Colon (tissue), 2 donors: ENCODE measurements around the gene ZBTB7C.

Experiments
- FAIRE-seq: peaks from 2 replicates; lab custom pipeline; 2012; peaks lifted over from hg19 to GRCh38; lab: Jason Lieb, UNC
- donor health status: control.
- donor health status: control.

Gene ZBTB7C

DNA sequence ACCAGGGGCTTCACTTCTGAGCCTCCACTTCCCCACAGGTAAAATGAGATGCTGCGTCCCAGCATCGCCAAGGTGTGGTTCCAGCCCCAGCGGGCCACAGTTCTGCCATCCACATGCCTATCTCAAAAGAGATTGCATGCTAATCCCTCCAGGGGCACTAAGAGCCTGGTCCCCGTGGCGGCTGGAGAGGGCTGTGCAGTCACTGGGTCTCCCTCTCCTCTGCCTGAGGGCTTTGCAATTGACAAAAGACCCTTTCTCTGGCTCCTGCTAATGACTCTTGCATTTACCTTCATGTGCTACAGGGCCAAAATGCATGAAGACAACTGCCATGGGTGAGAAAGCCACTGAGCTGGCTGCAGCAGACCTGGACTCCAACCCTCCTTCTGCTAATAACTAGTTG lies 18.5 kb downstream of the ZBTB7C start:
- no peak for FAIRE-seq

DNA sequence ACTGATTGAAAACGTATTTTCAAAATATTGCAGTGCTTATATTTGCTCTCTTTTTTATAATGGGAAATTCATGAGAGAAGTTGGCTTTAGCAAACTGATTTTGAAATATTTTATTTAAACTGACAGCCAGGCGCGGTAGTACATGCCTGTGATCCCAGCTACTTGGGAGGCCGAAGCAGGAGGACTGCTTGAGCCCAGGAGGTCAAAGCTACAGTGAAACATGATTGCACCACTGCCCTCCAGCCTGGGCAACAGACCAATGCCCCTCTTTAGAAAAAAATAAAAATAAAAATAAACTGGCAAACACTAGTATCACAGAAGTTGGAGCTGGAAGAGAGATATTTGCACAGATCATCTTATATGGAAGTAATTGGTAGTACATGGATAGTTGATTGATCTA lies 20.7 kb downstream of the ZBTB7C start:
- no peak for FAIRE-seq

DNA sequence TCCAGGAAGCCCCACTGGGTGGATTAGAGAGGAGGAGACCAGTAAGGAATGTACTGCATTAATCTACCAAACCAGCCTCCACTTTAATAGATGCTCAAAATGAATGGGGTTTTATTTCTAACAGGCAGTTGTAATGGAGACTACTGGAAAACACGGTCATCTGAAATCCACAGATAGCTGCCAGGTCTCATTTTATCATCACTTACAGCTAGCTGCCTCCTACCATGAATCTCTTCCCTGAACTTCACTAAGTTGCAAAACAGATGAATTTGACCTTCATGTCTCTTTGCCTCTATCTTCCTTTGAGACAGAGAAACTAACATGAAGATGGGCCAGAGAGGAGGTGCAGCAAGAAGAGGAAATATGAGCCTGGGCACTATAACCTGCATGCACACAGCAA lies 21.9 kb downstream of the ZBTB7C start:
- no peak for FAIRE-seq

DNA sequence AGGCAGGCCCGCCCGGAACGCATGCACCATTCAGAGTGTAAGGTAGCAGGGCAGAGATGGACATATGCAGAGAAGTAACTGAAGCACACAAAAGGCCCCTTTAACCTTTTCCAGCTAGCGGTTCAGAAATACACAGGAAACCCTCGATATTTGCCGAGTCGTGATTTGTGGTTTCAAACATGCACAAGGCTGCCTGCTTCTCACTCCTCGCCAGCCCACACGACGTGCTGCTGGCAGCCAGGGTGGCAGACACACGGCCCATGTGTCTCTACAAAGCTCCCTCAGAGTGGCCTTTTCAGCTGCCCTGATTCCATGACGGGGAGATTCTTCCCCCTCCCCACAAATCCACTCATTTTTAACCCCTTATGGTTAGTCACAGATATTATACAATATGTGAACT lies 23.6 kb downstream of the ZBTB7C start:
- no peak for FAIRE-seq

DNA sequence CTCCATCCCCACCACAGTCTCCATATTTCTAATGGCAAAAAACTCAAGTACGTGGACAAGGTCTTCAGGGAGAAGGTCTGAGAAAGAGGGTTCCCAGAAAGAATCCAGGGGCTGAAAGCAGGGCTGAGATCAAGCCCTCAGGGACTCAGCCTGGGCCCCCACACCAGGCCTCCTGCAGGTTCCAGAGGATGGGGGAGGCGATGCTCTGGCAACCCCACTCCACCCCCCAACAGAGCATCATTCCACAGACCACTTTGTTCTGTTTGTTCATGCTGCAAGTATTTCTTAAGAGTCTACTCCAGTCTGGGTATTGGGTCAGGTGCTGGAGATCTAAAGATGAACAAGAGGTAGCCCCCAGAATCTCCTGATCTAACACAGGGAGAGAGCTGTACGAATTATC lies 32.2 kb downstream of the ZBTB7C start:
- no peak for FAIRE-seq

DNA sequence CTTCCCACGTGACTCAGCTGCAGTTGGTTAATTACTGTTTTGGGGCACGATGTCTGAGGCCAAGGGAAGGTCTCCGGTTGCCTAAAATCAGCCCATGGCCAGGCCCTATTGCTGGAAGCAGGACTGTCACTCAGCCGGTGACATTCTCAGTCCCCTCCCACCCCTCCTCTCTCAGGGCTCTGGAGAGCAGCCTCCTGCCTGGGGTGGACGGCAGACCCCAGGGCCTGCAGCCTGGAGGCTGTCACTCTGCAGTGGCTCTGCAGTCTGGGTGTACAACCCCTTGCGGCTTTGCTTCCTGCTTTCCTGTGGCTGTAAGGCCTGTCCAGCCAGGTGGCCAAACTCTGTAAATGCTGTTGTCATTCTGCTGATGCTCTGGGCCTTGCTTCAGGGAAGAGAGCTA lies 32.8 kb downstream of the ZBTB7C start:
- no peak for FAIRE-seq

DNA sequence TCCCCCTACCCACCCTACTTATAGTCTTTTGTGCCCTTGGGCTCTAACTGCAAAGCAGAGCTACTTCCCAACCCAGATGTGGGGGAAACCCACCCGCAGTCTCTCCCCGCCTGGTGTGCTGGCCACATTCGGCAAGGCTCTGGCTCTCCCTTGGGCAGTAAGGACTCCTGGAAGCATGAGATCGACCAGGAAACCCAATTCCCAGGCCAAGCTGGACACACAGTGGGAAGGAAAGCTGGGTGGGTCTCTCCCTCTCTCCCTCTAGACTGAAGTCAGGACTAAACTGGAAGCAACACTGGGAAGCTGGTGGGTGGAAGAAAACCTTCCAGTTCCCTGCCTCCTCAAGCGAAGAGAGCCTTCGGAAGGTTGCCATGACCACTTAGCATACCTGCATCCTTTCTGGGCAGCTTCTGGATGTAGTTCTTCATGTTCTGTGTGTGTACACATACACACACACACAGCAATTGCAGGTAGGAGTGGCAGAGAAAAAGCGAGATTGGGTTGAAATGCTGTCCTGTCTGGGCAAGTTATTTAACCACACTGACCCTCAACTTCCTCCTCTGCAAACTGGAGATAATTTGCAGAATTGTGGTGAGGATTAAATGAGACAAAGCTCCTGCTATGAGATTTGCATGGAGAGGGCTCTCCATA lies 33.9 kb downstream of the ZBTB7C start:
- FAIRE-seq = no peak

DNA sequence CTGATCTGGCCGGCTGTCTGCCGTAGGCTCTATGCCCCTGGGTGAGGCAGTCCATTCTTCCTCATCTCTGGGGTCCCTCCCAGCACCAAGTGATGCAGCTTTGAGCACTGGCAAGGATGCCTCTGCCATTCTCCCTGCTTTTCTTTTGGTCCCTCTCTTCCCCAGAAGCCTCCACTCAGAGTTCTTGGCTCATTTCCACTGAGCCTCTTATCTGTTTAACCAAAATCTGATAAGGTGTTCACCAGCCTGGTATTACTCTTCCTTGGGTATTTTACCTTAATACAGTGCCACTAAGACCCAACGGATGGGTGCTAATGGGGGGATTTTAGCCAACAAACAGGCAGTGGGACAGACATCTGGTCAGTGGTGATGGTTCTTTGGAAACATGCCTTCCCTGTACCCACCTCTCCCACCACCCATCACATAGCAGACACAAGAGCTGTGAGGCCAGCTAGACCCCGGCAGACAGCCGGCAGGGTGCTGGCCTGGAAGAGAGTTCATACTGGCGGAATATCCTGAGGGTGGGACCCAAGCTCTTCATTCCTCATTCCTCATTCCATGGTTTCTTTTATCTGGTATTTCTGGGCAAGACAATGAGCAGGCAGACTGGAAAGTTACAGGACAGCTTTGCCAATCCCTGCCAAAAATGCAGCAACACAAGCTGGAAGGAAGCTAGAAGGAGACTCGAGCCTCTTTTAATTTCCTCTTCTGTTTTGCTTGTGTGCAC lies 34.6 kb downstream of the ZBTB7C start:
- FAIRE-seq = no peak

DNA sequence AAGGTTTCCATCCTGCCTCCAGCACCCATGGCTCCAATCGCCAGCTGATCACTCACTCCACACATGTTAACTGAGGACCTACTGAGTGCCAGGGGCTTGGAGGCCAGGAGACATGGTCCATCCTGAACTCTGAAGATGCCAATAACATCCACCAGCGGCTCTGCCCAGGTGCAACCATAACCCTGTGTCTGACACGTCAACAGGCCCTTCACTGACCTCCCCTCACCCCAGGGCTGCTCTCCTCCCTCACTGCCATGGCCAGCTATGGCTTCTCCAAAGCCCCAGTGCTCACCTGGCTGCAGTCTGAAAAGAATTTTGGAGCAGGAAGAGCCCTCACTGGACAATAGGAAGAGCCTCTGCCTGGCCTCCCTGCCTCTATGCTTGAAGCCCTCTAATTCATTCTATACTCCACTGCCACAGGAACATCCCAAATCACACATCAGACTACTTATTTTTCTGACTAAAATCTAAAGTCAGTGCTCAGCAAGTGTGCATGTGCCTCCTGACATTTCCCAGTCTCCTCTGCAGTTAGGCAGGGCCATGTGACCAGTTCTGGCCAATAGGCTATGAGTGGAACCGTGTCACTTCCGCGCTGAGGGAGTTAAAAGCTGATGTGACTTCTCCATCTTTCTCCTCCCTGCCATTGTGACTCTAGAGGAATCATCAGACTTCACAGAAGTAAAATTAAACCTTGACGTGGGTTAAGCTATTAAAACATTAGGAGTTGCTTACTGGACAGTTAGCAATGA lies 37.2 kb downstream of the ZBTB7C start:
- no peak for FAIRE-seq

DNA sequence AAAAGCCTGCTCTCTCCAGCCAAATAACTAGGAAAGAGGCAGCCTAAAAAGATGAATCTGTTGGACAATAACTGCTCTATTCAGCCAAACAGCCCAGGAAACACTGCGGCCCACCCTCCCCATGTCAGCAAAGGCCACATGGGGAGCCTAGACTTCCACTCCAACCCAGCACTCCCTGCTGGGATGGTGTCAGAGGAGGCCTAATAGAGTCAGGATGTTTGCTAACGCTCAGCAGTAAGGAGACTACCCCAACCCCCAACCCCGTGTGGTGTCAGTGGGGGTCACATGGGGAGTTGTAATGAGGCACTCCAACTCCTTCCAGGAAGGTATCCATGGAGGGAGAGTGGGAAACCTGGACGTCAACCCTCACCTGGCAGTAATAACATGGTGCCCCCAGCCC lies 41.6 kb downstream of the ZBTB7C start:
- FAIRE-seq = no peak

DNA sequence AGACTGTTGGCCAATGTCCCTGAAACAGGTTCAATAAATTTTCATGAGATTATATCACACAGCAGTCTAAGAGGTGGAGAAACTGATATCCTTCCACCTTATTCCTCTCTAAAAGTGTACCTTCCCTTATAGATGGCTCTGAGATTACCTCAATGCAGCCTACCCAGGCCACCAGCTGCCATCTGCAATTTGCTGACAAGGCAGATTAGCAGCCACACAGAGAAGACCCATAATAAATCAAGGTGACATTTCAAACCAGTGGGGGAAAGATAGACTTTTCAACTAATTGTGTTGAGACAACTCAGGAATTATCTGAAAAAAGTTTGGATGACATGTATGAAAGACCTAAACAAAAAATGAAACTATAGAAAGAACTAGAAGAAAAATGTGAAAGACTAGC lies 43.2 kb downstream of the ZBTB7C start:
- no peak for FAIRE-seq

DNA sequence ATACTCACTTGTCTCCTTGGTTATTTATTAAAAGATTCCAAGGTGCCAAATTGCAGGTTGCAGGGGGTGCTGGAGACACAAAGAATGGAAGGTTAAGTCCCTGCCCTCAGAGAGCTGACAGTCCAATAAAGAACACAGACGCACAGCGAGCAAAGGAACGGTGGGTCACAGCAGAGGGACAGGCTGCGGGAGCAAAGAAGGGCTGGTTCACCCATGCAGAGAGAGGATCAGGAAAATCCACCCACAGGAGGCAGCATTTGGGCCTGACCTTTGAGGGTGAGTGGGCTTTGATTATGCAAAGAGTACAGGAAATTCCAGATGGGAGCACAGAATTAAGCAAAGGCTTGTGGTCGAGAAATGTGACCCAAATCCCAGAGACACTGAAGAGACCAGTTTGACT lies 45.0 kb downstream of the ZBTB7C start:
- FAIRE-seq = no peak

DNA sequence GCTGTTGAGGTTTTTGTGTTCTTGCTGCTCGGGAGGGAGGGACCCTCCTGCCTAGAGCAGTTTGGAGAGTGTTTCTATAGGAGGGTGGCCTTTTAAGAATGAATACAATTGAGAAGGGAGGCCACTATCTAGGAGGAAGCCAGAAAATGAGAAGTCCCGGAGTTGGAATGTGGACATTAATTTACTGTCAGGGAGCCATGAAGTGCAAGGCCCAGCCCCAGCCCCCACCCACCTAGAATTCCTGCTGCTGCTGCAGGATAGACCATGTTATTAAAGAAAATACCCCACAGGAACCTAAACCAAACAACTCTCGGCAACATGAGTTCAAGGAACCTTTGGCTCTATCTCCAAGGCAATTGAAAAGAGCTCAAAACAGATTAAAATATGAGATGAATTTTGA lies 46.0 kb downstream of the ZBTB7C start:
- no peak for FAIRE-seq

DNA sequence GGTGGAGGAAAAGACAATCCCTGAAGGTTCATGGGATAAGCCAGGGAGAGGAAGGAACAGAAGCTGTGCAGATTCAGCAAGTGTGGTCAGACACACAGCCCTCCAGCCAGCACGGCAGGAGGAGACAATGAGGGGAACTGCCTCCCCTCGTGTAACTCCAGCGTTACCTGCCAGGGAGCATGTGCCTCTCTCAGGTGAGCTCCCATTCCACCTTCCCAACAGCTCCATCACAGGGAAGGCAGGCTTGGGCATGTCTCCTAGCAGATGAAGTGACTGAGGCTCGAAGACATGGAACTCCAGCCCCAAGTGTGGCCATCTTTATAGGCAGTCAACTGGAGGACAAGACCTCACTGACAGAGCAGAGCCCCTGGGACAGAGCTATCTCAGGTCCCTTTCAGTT lies 47.4 kb downstream of the ZBTB7C start:
- no peak for FAIRE-seq

DNA sequence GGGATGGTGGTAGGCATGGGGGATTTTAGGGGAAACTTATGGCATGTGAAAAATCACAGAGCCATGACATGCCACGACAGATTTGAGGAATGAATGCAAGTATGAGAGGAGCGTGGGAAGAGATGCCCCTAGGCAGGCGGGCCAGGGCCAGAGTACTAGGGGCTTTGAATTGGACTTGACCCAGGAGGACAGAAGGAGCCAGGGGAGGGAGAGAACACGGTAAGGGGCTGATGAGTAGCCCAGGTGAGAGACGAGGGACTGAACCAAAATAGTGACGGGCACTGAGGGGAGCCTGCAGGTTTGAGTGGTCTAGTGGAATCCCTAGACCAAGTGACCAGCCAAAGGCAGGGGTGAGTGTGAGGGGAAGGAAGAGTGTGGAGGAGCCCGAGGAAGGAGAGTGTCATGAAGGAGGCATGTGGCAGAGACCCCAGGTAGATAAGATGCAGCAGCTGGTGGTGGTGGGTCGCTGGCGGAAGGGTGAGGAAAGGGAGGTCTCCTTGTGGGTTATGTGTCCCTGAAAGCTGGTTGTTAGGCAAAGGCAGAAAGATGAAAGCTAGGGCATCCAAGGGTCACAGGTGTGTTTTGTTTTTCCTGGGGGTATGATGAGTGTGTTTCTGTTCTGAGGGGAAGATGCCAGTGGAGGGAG lies 48.7 kb downstream of the ZBTB7C start:
- FAIRE-seq = no peak

DNA sequence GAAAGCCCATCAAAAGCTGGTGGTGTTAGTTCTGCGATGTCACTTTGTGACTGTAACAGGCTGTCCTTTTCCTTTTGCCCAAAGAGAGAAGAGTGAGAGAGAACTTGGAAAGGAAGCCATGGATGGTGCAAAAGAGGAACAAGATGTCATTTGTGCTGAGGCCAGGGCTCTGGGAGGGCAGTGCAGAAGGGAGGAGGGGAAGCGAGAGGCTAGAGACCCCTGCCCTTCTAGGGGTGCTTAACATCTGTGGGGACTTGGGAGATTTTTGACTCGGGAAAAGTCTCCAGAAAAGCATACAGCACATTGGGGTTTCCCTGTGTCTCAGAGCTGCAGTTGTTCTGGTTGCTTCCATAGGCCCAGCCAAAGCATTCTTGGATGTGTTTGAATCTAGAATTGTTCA lies 49.6 kb downstream of the ZBTB7C start:
- FAIRE-seq = no peak

DNA sequence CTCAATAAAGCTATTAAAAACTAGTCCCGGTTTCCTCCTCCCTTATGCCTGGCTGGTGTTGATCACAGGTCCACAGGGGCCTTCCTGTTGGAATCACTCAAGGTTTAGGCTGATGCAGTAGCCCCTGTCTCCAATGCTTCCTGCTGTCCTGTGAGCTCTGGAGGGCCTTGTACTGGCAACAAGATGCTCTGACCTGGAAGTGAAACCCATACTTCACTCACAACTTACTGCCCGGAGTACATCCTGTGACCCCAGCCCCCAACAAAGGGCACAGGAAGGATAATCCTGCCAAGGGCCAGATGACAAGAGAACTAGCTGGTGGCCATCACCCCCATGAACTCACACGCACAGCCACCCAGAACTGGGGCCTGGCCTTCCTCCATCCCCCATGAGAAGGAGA lies 50.3 kb downstream of the ZBTB7C start:
- FAIRE-seq = no peak

DNA sequence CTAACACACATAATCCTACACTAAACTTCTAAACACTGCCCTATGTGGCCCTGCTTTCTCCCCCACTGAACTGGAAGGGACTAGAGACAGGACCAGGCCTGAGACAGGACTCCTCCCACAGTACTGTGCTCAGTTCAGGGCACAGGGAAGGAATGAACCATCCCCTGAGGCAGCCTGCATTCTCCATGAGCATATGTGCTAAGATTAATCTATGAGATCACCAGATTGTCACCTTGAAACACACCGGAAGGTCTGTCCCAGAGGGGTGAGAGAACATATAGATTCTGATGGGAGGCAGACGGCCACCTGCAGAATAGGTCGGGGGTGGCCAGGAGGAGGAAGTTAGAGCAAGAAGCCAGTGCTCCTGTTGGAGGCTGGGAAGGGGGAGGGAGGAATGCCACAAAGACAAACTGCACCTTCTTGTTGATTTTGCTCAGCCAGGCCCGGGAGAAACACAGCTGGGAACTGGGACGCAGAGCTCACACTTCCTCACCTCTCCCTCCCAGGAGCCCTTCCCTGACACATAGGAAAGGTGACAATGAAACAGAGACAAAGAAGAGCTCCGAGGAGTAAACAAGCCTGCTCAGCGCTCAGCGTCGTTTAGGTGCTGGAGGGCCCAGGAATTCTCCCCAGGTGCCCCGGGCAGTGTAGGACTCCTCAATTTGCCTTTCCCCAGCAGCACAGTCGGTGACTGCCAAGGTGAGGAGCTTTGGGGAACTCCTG lies 52.1 kb downstream of the ZBTB7C start:
- no peak for FAIRE-seq

DNA sequence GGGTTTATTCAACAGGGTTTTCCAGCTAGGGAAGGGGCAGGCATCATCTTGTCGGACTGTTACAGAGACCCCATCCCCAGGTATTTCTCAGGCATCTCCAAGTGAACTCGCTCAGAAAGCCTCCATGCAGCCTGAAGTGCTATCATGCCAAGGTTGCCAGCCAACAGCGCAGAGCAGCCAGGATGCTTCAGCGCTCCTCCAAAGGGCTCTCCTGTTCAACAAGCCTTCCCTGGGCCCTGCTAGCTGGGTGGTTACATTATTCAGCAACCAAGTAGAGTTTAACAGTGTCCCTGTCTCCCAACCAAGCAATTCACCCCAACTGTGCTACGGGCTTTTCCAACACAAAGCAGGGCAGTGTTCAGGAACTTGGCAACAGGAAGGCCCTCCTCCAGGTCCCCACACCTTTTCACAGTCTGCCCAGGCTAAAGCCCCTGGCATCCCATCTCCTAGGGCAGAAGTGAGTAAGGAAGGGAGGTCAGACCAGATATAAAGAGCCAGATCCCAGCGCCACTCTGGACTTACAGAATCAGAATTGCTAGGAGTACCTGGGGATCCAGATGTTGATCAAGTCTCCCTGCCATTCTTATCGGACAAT lies 52.9 kb downstream of the ZBTB7C start:
- FAIRE-seq = no peak

DNA sequence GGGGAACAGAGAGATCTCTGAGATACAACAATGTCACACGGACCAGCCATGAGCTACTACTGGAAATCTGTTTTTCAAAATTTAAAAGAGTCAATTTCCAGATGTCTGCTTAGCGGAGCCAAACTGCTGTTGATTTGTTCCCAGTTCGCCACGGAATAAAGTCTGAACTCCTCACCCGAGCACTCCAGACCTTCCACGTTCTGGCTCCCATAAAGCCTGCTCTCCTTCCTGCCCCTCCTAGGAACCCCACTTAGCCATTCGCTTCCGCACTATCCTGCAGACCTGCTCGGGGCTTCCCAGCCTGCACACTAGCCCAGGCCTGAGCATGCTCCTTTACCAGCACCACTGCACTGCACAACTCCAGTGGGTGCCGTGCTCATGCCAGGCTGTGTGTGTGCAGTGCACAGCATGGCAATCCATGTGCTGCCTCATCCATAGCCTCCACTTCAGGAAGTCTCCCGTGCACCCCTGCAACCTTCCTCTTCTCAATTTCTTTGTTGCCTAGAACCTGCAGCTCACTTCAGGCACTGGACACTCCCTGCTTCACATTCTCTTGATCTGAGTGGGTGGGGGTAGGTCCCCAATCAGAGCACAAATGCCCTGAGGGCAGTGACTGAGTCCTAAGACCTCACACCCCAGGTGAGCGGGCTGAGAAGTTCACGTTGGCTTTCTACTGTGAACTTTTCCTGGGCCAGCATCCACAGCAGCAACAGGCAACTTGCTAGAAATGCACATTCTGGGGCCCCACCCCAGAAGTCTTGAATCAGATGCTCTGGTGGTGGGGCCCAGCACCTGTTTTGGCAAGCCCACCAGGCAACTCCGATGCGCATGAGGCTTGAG lies 53.7 kb downstream of the ZBTB7C start:
- FAIRE-seq = no peak

DNA sequence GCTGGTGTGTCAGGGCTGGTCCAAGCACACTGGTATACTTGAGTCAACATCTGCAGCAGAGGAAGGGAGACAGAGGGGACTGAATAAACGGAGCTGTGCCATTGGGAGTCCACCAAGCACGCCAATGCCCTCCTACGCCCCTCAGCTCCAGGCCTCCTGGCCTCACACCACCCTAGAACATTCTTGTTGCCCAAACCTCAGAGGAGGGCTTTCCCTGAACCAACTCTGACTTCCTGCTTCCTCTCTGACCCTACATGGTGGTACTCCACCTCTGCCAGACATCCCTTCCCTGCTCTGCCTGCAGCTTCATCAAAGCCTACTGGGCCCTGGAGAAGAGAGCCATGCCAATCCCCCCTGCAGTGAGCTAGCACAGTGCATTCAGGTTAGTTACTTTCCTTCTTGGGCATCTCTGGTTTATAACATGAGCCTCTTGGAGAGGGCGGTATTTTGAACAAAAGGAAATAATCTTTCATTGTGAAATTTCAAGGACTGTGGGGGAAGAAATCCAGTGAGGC lies 54.4 kb downstream of the ZBTB7C start:
- no peak for FAIRE-seq
